ENCODE data around the gene ZNF800.

Gene ZNF800

GRCh38 chr7:127346575-127347256 is 45.8 kb downstream of the ZNF800 start:
- no peak for DNase-seq

DNA sequence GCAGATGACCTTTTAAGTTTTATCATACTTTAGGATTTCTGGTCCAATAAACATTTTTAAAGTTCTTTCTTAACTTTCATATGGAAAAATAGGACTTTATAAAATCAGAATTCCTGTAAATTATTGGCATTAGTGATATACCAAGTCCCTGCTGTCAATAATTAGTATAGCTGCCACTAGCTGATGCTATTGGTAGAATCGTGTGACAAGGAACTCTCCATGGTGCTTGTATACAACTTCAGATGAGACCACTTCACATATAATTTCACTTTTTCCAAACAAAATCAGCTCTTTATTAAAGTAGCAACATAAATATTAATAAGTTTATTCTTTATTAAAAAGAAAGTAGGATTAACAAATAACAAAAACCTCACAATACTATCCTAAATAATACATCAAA is 49.9 kb downstream of the ZNF800 start:
- no peak for DNase-seq

GRCh38 chr7:127338122-127338521 is 54.4 kb downstream of the ZNF800 start:
- no peak for DNase-seq

GRCh38 chr7:127337581-127337980 is 54.9 kb downstream of the ZNF800 start:
- no peak for DNase-seq

DNA sequence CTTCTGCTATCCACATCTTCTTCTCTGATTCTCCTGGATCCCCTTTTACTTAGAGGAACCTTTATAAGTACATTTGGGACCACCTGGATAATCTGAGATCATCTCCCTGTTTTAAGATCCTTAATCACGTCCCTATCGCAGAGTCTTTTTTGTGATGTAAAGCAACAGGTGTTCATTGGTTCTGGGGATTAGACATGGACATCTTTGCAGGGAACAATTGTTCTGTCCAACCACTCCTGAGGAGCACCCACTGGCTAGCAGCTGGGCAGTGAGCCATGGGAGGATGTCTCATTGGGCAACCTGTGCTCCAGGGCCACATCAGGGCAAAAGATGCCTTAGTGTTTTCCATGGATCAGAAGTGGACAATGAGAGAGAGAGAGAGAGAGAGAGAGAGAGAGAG is 56.0 kb downstream of the ZNF800 start:
- DNase-seq = no peak

- DNase-seq = no peak
These were observed 59.6 kb downstream of the ZNF800 start for GRCh38 chr7:127332880-127333279.

GRCh38 chr7:127330070-127330469 is 62.4 kb downstream of the ZNF800 start:
- DNase-seq = no peak

DNA sequence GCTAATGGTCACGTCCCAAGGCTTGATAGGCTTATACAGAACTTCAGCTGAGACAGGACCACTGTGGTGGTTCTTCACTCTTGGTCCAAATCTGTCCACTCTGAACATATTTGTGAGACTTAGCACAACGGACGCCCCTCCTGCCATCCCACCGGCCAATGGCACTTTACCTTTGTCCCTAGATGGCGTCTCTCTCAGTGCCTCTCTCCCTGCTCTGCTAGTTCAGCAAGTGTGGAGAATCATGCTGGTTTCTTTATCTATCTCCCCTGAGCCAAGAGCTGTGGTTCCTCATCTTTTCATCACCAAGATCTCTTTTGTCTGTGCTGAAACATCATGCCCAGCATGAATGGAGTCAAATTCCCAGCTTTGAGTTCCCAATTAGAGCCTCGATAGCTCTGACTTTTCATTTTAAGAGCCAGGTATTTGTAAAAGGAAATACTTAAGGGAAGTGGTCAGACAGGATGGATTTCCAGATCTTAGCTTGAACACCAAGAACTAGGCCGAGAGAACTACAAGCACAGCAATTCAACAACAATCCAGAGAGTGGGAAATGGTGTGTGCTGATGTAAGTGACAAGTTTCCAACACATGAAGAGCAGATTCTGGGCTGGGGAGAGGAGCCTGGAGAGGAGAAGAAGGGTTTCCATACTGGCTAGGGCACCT is 69.5 kb downstream of the ZNF800 start:
- no peak for DNase-seq

DNA sequence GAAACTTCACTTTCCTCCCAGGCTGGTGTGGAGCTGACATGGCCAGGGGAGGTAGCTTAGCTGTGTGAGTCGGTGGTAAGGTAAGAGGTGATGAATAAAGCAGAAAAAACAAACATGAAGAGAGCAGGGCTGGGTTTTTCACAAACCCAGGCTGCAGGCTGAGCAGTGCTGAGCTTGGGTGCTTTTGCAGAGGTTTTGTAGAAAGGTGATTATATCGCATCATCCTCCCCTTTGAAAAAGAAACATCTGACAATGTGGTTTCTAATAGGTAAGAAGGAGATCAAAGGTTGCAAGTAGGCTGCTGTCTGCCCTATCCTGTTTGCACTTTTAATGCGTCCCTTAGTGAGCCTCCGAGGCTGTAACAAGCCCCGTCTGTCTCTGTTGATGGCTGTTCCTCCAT is 70.2 kb downstream of the ZNF800 start:
- no peak for DNase-seq

DNA sequence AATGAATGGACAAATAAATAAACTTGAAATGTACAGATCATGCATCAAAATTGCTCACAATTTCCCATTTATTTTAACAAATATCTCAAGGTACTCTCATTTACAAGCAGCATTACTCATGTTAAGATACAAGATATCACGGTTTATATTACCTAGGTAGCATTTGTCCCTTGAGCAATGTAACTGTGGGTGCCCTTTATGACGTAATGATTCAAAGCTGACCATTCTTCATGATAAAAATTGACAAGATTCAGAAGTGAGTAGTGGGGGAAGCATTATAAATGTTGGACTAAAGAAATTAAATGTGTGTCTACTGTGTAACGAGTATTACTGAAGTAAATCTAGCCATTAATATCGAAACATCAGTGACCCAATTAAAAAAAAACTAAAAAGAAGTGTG is 71.5 kb downstream of the ZNF800 start:
- DNase-seq = no peak

Data from effector CD4-positive, alpha-beta T cell (primary cell).